NT2/D1 (cell line): ENCODE results near the gene SIL1.

Experiments
- YY1 ChIP-seq: IDR thresholded peaks from 2 replicates; pipeline ENCODE4 v1.6.1; 2011; ENCODE audit not compliant: insufficient read length, insufficient read depth
- ZNF274 ChIP-seq: IDR thresholded peaks from 2 replicates; pipeline ENCODE4 v1.6.1; 2011; ENCODE audit warnings: mild to moderate bottlenecking, low read depth, low read length

DNA sequence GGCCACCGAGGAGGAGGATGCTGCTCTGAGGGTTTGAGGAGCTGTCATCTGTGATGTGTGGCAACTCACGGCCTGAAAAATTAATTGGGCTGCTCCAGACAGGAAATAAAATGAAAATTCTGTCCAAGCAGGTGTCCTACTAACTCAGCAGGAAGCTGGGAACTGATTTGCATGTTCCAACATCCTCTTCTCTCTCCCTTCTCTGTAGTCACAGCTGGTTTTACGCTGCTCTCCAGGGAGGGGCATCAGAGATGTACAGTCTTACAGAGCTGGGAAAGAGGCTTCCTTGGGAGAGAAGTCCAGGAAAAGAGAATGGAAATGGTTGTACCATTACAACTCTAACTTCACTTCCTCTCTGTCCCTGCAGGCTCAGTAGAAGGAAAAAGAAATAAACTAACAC, 24.2 kb upstream of the SIL1 start:
- TF ChIP-seq ZNF274, result no peak
- no peak for TF ChIP-seq YY1
